Neural cell (in vitro differentiated cells): ENCODE data around the gene OGN.

Source experiments
- EP300 ChIP-seq: fragments of 450-650 bp; conservative IDR thresholded peaks from 2 replicates; pipeline ENCODE4 v1.6.1; 2014; ENCODE audit warnings: antibody characterized with exemption, mild to moderate bottlenecking, moderate library complexity; ENCODE audit not compliant: poor library complexity, severe bottlenecking
- EZH2 ChIP-seq: fragments of 200-600, 300-800 bp; shearing (Covaris generic), sonication (generic); IDR thresholded peaks from 2 replicates; pipeline ENCODE4 v1.6.1; 2014; ENCODE audit warnings: antibody characterized with exemption, low read length, borderline replicate concordance, mild to moderate bottlenecking; ENCODE audit not compliant: insufficient read depth, poor library complexity, severe bottlenecking
- MXI1 ChIP-seq: fragments of 450-650 bp; conservative IDR thresholded peaks from 2 replicates; pipeline ENCODE4 v1.6.1; 2014; ENCODE audit warnings: antibody characterized with exemption, mild to moderate bottlenecking; ENCODE audit not compliant: poor library complexity, severe bottlenecking
- POLR2AphosphoS5 ChIP-seq: IDR thresholded peaks from 2 replicates; pipeline ENCODE4 v1.6.1; 2012
- RAD21 ChIP-seq: fragments of 450-650 bp; conservative IDR thresholded peaks from 2 replicates; pipeline ENCODE4 v1.6.1; 2014; ENCODE audit warnings: antibody characterized with exemption, mild to moderate bottlenecking, moderate library complexity
- SMC3 ChIP-seq: fragments of 450-650 bp; conservative IDR thresholded peaks from 2 replicates; pipeline ENCODE4 v1.6.1; 2014; ENCODE audit warnings: antibody characterized with exemption, mild to moderate bottlenecking, moderate library complexity; ENCODE audit not compliant: poor library complexity
- TAF1 ChIP-seq: IDR thresholded peaks from 2 replicates; pipeline ENCODE4 v1.6.1; 2012; ENCODE audit warnings: low read depth
- TF ChIP-seq, protein P1 (sequence below): fragments of 450-650 bp; IDR thresholded peaks from 2 replicates; pipeline ENCODE4 v1.5.1; 2014; ENCODE audit warnings: antibody characterized with exemption, mild to moderate bottlenecking, moderate library complexity; ENCODE audit not compliant: poor library complexity, severe bottlenecking
- TF ChIP-seq, protein P2 (sequence below): IDR thresholded peaks from 2 replicates; pipeline ENCODE4 v1.6.1; 2012; ENCODE audit warnings: borderline replicate concordance

DNA sequence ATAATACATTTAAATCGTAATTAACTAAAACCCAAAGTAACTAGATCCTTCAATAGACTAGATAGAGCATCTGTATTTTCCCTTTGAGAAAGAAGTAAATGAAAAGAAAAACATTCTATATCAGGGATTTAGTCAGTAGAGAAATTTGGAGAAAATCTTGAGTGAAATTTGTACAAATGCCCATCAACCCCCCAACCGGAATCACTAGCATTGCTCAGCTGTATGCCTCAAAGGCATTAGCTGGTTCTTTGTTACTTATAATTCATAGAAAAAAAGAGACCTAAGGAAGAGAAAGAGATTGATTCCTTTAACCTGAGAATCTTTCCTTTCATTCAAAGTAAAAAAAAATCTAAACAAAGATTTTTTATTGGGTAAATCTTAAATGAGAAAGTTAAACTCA lies 19.2 kb upstream of the OGN start:
- TF ChIP-seq, protein P1, sequence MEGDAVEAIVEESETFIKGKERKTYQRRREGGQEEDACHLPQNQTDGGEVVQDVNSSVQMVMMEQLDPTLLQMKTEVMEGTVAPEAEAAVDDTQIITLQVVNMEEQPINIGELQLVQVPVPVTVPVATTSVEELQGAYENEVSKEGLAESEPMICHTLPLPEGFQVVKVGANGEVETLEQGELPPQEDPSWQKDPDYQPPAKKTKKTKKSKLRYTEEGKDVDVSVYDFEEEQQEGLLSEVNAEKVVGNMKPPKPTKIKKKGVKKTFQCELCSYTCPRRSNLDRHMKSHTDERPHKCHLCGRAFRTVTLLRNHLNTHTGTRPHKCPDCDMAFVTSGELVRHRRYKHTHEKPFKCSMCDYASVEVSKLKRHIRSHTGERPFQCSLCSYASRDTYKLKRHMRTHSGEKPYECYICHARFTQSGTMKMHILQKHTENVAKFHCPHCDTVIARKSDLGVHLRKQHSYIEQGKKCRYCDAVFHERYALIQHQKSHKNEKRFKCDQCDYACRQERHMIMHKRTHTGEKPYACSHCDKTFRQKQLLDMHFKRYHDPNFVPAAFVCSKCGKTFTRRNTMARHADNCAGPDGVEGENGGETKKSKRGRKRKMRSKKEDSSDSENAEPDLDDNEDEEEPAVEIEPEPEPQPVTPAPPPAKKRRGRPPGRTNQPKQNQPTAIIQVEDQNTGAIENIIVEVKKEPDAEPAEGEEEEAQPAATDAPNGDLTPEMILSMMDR, result no peak
- TF ChIP-seq EZH2 (no peak), POLR2AphosphoS5 (no peak), EP300 (no peak), TAF1 (no peak), MXI1 (no peak), SMC3 (no peak), RAD21 (no peak)
- TF ChIP-seq, protein P2, sequence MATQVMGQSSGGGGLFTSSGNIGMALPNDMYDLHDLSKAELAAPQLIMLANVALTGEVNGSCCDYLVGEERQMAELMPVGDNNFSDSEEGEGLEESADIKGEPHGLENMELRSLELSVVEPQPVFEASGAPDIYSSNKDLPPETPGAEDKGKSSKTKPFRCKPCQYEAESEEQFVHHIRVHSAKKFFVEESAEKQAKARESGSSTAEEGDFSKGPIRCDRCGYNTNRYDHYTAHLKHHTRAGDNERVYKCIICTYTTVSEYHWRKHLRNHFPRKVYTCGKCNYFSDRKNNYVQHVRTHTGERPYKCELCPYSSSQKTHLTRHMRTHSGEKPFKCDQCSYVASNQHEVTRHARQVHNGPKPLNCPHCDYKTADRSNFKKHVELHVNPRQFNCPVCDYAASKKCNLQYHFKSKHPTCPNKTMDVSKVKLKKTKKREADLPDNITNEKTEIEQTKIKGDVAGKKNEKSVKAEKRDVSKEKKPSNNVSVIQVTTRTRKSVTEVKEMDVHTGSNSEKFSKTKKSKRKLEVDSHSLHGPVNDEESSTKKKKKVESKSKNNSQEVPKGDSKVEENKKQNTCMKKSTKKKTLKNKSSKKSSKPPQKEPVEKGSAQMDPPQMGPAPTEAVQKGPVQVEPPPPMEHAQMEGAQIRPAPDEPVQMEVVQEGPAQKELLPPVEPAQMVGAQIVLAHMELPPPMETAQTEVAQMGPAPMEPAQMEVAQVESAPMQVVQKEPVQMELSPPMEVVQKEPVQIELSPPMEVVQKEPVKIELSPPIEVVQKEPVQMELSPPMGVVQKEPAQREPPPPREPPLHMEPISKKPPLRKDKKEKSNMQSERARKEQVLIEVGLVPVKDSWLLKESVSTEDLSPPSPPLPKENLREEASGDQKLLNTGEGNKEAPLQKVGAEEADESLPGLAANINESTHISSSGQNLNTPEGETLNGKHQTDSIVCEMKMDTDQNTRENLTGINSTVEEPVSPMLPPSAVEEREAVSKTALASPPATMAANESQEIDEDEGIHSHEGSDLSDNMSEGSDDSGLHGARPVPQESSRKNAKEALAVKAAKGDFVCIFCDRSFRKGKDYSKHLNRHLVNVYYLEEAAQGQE, result no peak
